HG03457 (cell line): ENCODE data around the gene HDHD5.
"Not testable (repeated sequence)": the region's sequence is repeated elsewhere in the genome, so short reads cannot be mapped to it uniquely, and the experiment has no call there.

ENCODE experiments used
- ATAC-seq: cut with Tn5 transposase; IDR thresholded peaks from one replicate; pipeline ENCODE4 v1.9.1; 2021; ENCODE audit warnings: moderate number of reproducible peaks; ENCODE audit not compliant: unreplicated experiment

Gene HDHD5

GRCh38 chr22:17157714-17158113 is 1.4 kb downstream of the HDHD5 start:
- no peak for ATAC-seq

DNA sequence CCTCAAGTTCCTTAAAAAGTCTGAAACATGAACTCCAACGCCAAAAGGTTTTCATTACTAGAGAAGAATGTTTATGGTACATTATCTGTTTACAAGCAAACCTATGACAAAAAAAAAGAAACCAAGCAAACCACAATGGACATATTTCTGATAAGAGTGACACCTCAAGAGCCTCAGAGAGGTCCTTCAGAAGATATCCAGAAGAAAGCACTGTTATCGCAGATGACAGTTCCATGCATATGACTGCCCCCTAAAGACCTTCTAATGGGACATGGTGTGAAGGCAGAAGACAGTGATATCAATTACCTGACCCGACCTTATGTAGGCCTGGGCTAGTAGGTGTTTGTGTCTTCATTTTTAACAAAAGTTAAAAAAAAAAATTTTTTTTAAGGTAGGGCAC is 3.1 kb downstream of the HDHD5 start:
- ATAC-seq = no peak

GRCh38 chr22:17152971-17153370 is 6.1 kb downstream of the HDHD5 start:
- no peak for ATAC-seq

DNA sequence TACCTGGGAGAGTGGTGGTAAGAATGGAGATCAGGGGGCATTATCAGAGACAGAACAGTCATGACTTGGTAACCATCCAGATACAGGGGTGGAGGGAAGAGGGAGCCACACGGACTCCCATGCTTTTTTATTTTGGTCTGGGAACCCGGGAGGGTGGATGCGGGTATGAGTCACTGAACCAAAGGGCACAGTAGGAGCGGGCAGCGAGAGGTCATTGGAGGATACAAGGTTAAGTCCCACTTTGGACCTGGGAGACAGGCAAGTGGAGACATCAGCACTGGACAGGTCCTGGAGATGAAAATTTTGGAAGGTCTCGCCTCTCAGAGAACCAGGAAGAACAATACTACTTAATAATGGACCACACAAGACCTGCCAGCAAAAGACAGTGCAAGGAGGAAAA is 6.7 kb downstream of the HDHD5 start:
- no peak for ATAC-seq

DNA sequence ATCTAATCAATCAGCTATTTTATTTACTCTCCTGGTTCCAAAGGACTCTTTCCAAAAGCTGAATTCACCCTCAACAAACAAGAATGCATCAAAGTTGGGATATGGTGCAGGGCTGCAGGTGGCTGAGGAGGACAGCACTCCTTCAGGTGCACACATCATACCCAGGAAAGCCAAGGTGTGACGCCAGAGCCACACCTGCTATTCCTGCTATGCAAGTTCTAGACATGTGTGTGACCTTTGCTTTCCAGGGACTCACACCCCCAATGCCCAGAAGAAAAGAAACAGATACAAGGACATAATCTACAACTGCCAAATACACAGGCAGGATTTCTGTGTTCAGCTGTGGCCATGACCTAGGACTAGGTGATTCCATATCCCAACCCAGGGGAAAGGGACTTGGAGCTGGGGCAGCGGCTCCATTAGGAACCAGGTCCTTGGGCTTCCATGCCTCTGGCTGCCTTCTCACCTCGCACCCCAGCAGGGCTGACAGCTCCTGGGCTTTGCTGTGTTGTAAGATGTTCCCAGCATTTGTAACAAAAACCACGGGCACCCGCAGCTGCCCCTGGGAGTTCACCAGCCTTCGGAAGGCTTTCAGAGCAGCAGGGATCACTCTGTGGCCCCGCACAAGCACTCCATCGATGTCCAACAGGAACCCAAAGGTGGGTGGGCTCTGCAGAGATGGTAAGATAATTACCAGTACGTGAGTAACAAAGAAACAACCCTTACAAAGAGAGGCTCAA is 9.8 kb downstream of the HDHD5 start:
- no peak for ATAC-seq

DNA sequence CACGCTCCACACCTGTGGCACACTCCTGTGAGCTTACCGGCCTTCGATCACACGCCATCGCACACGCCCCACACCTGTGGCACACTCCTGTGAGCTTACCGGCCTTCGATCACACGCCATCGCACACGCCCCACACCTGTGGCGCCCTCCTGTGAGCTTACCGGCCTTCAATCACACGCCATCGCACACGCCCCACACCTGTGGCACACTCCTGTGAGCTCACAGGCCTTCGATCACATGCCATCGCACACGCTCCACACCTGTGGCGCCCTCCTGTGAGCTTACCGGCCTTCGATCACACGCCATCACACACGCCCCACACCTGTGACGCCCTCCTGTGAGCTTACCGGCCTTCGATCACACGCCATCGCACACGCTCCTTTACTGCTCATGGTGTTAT is 11.6 kb downstream of the HDHD5 start:
- ATAC-seq = not testable (repeated sequence)

DNA sequence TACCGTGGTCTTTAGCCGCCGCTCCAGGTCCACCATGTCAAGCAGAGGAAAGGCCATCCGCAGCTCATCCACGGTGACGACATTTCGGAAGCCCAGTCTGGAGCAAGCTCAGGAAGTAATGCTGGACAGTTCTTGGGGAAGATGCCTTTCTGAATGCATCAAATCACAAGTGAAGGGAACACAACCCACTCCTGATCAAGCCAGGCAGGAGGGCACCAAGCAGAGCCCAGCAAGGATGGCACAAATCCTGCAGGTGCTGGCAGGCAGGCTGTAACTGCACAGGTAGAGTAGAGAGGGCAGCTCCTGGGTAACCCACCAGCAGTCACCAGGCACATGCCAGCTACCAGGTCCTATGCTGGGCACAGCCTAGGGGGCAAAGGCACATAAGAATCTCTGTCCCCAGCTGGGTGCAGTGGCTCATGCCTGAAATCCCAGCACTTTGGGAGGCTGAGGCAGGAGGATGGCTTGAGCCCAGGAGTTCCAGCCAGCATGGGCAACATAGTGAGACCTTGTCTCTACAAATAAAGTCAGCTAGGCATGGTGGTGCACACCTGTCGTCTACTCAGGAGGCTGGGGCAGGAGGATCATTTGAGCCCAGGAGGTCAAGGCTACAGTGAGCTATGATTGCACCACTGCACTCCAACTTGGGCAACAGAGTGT is 13.9 kb downstream of the HDHD5 start:
- no peak for ATAC-seq

DNA sequence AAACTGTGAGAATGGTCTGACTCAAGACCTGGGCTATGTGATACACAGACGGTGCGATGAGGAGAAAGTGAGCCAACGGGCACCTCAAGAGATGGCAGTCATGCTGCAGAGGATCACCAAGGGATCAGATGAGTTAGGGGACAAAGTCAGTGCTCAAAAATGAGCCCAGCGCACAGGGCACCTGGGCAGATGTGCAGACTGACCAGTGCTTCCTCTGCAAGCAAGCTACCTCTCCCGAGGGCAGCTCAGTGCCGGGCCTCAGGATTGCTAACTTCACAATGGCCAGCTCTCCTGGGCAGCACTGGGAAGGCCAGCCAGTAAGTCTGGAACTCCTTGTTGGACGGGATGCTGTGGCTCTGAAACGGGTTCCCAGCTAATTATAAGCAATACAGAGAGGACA is 15.3 kb downstream of the HDHD5 start:
- no peak for ATAC-seq

DNA sequence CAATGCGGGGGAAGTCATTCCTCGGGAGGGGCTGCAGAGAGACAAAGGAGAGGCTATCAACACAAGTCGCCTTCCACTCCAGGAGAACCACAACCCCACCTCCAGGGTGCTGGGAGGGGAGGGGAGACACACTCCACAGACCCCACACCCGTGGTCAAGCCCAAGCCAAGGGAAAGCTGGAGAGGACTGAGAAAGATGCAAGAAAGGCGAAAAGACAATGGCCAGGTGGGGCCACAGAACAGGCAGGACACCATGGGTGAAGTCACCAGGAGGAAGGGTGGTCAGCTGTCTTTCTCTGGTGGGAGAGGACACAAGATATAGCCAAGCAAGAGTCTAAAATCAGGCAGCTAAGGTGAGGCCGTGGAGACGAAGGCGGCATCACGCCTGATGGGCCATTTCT is 16.0 kb downstream of the HDHD5 start:
- no peak for ATAC-seq

- ATAC-seq = no peak
Measured at GRCh38 chr22:17140826-17141766, 18.0 kb downstream of the HDHD5 start.

DNA sequence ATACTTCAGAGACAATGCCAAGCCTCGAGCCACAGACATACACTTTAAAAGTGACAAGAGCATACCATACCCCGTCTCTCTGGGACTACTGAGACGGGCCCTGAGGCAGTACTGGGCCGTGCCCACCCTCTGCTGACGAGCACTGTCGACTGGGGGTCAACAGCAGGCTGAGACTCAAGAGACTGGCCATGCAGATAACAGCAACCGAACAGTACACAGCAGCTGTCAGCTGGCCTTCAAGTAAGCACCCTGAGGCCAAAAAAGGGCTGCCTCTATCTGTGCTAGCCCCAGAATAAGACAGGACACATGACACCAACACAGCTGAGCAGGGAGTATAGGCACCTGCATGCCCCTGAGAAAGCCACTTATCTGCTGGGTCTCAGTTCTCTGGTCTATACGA is 19.1 kb downstream of the HDHD5 start:
- no peak for ATAC-seq

DNA sequence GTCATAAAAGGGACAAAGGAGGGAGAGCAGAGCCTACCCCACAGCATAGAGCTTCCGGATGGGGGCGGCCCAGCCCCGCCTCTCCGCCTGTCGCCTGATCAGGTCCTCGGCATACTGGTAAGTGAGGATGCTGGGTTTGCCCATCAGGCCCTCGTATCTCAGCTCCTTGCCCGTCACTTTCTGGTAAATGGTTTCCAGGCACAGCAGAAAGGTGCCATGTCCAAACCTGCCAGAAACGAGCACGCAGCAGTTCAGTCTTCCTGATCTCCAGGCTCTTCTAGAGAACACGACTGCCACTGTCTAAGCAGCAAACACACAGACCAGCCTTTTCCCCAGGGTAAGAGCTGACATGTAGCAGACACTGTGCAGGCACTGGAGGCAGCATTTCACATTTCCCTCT is 20.6 kb downstream of the HDHD5 start:
- ATAC-seq = no peak

DNA sequence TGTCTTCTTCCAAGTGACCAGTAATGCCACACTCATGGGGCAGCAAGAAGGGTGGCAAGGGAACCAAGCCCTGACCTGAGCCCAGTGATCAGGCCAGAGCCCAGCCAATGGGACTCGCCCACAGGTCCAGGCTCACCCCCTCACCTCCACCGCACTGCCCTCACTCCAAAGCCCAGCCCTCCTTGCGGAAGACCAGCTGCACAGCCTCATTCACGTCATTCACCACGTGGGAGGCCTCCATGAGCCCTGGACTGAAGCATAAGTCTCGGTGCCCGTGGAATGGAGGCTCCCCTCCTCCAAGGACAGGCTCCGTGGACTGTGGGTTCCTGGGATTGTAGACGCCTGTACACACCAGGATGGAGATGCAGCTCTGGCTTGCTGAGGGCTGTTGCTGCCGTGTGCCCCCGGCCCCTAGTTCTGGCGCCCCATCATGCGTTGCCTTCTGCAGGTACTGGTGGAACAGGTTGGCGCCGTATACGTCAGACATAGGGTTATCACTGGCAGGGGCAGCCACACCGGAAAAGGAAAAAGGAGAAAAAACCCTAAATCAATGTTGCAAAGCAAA is 21.1 kb downstream of the HDHD5 start:
- no peak for ATAC-seq

- no peak for ATAC-seq
Measured at GRCh38 chr22:17137170-17137569, 21.9 kb downstream of the HDHD5 start.

DNA sequence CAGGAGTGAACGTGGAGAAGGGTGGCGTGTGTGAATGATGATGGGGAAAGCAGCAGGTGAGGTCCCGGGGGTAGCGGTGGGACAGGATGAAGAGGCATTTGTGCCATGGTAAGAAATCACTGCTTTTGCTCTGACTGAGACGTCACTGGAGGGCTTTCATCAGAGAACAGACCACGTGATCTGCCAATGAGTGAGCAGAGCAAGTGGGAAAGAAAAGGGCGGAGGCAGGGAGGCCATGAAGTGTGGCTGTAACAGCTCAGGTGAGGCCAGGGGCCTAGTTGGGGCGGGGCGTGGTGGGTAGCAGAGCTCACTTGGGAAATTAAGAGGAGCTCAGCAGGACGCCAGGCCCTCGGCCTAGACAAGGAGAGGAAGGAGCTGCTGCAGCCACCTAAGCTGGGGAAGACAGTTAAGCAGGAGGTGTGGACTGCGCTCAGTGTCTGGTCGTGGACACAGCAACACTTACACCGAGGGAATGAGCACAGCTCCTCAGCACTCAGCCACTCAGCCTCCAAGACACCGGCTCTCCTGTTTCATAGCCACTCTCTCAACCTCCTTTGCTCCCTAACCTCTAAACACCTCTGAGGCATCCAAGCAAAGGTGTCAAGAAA is 23.8 kb downstream of the HDHD5 start:
- ATAC-seq = no peak

DNA sequence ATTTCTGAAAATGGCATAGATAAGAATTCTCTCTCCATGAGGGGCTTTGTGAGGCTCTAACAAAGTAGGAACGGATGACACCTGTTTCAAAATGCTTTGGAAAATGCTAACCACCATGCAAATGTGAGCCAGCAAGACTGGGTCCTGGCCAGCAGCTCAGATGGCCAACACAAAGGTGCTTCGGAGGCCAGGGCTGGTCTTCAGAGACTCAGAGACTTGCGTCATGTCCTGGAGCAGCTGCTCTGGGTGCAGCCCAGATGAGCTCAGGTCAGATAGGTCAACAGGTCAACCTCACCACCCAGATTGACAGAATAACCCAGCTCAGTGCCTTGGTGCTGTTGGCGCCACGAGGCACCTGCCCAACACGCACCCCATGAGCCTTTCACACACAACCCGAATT is 25.9 kb downstream of the HDHD5 start:
- ATAC-seq = no peak

- no peak for ATAC-seq
Measured at GRCh38 chr22:17132112-17132511, 27.0 kb downstream of the HDHD5 start.

DNA sequence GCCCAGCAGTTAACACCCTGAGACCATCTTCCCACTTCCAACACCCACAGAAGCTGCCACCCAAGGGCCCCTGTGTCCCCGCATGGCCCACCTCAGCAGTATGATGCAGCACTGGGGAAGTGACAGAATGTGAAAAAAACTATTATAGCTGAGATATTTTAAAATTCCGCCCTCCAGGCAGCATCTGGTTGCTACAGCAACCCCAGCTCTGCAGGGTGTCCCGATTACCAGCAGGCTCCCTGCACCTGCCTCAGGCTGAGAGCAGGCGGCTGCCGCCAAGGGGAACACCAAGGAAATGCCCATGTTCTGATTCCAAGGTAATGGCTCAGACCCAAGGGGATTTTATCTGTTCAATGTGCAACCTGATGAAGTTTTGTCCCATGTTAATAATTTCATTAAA is 27.4 kb downstream of the HDHD5 start:
- ATAC-seq = no peak

GRCh38 chr22:17130199-17130598 is 28.9 kb downstream of the HDHD5 start:
- no peak for ATAC-seq

GRCh38 chr22:17121233-17122195 is 37.6 kb downstream of the HDHD5 start, which contains the start of gene TMEM121B:
Gene TMEM121B, minus strand, starts transcription at chr22:17121360. Its CDS starts 233 bp downstream, at chr22:17121127.
- ATAC-seq = no peak
